Memory B cell (primary cell): ENCODE measurements around the gene KATNAL2.

ENCODE experiments used
- ATAC-seq: fragments of 150-1000 bp; cut with Tn5 transposase; 2 replicates; pipeline ENCODE4 v1.10.0; 2021; ENCODE audit warnings: low read depth, mild to moderate bottlenecking, moderate library complexity
- DNase-seq, 2 donors: peaks; one replicate each; pipeline ENCODE4 v3.0.0; 2022; ENCODE audit warnings: low spot score in 2 of 2
- H3K27ac Mint-ChIP-seq: one replicate; pipeline ENCODE4 v1.8.0; 2022; ENCODE audit warnings: mild to moderate bottlenecking, moderate library complexity, mixed read lengths
- H3K27me3 Mint-ChIP-seq: one replicate; pipeline ENCODE4 v1.8.0; 2022; ENCODE audit warnings: mixed read lengths
- H3K36me3 Mint-ChIP-seq: one replicate; pipeline ENCODE4 v1.8.0; 2022; ENCODE audit warnings: mild to moderate bottlenecking, mixed read lengths
- H3K4me1 Mint-ChIP-seq: one replicate; pipeline ENCODE4 v1.8.0; 2022; ENCODE audit warnings: mixed read lengths
- H3K4me3 Mint-ChIP-seq: one replicate; pipeline ENCODE4 v1.8.0; 2022; ENCODE audit warnings: mild to moderate bottlenecking, moderate library complexity, mixed read lengths
- H3K9me3 Mint-ChIP-seq: one replicate; pipeline ENCODE4 v1.8.0; 2022; ENCODE audit warnings: mixed read lengths

The KATNAL2 gene, protein sequence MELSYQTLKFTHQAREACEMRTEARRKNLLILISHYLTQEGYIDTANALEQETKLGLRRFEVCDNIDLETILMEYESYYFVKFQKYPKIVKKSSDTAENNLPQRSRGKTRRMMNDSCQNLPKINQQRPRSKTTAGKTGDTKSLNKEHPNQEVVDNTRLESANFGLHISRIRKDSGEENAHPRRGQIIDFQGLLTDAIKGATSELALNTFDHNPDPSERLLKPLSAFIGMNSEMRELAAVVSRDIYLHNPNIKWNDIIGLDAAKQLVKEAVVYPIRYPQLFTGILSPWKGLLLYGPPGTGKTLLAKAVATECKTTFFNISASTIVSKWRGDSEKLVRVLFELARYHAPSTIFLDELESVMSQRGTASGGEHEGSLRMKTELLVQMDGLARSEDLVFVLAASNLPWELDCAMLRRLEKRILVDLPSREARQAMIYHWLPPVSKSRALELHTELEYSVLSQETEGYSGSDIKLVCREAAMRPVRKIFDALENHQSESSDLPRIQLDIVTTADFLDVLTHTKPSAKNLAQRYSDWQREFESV

DNA sequence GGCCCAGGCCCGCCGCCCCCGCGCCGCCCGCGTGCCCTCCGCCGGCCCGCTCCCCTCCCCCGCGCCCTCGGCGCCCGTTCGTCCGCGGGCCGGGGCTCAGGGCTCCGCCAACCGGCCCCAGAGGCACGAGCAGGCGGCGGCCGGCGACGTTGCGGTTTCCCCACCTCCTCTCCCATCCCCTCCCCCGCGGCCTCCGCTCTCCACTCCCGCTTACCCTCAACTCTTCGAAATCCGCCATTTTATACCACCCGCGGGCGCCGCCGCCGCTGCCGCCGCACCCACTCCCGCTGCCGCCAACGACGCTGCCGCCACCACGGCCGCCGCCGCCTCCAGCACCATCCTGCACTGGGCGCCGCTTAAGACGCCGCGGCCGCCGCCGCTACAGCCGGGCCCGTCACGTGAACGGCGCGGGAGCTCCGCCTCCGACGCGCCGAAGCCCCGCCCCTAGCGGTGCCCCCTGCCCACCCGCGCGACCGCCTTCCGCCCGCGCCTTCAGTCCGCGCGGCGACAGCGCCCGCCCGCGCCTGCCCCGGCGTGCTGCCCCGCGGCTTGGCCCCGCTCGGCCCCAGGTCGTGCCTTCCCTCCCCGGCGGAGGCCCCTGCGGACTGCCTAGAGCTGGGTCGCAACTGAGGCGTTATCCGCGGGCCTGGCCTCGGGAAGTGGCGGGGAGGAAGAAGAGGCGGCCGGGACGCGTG is at the start of gene KATNAL2, which contains the start of gene PIAS2:
Gene KATNAL2, plus strand, starts transcription at position 495 of the 695 bp plus-strand sequence. CDS start 29,271 bp downstream, outside the sequence.
Gene PIAS2, minus strand, starts transcription at position 400 of the 695 bp plus-strand sequence. Its CDS starts 162 bp downstream, at position 238.
- H3K27ac Mint-ChIP-seq: peak within 1 kb of the TSS; percentile 83
- DNase-seq: peak; percentile 60 to 80
- H3K36me3 Mint-ChIP-seq: no peaks in the 10 kb centered on the region
- peak; percentile 84 for ATAC-seq
- peak within 1 kb of the TSS; percentile 90 for H3K4me3 Mint-ChIP-seq
- no peaks in the 10 kb centered on the region for H3K27me3 Mint-ChIP-seq
- H3K4me1 Mint-ChIP-seq: peaks cover 27% of the 10 kb centered on the region
- H3K9me3 Mint-ChIP-seq: no peaks in the 10 kb centered on the region

DNA sequence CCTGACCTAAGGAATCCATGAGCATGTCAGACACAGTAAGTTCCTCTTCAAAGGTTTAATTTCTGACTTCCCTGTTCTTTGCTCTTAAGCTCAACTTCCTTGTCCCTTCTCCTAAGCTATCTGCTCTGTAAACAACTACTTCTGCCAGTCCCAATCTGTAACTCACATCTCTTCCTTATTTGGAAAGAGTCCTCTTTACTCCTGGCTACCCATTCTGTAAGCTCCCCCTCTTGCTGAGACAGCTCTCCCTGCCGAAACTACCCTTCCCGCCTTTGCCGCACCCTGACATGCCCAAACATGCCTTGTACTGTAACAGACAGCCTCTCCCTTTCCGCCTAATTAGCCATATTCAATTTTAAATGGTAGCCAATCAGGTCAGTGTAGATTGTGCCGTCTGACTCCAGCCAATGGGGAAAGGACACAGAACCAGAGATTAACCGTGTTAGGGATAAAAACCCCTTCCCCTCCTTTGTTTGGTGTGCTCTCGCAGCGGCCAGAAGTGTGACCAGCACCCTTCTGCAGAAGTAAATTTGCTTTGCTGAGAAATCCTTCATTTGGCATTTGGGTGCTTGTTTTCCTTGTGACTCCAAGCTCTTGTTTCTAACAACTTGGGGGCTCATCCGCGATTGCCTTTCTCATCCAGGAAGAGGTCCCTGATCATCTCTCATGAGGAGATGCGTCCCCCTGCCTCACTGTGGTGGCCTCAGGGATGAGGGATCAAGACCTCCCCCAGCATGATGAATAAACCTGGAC is 49.1 kb upstream of the KATNAL2 start:
- DNase-seq (no peak), ATAC-seq (no peak)
- Mint-ChIP-seq H3K9me3 (peaks cover 18% of the 10 kb centered on the region), H3K4me3 (no peak overlapping the region), H3K27me3 (no peaks in the 10 kb centered on the region), H3K4me1 (peaks cover 12% of the 10 kb centered on the region), H3K36me3 (peaks cover 38% of the 10 kb centered on the region), H3K27ac (no peak overlapping the region)

DNA sequence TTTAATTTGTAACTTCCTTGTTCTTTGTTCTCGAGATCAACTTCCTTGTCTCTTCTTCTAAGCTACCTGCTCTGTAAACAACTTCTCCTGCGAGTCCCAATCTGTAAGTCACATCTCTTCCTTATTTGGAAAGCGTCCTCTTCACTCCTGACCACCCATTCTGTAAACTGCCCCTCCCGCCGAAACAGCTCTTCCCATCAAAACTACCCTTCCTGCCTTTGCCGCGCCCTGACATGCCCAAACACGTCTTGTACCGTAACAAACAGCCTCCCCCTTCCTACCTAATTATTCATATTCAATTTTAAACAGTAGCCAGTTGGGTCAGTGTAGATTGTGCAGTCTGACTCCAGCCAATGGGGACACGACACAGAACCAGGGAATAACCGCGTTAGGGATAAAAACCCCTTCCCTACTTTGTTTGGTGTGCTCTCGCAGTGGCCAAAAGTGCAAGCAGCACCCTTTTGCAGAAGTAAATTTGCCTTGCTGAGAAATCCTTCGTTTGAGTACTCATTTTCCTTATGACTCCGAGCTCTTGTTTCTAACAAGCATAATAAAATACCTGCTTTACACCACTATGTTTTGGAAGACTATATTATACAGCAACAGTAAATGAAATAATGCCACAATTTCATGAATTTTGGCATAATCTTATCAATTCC is 39.9 kb upstream of the KATNAL2 start:
- Mint-ChIP-seq H3K4me1 (peaks cover 16% of the 10 kb centered on the region), H3K27ac (peak overlapping the region; percentile 52), H3K4me3 (peak overlapping the region; percentile 4), H3K27me3 (no peaks in the 10 kb centered on the region), H3K36me3 (peaks cover 36% of the 10 kb centered on the region), H3K9me3 (peaks cover 8% of the 10 kb centered on the region)
- no peak for ATAC-seq
- DNase-seq: no peak

DNA sequence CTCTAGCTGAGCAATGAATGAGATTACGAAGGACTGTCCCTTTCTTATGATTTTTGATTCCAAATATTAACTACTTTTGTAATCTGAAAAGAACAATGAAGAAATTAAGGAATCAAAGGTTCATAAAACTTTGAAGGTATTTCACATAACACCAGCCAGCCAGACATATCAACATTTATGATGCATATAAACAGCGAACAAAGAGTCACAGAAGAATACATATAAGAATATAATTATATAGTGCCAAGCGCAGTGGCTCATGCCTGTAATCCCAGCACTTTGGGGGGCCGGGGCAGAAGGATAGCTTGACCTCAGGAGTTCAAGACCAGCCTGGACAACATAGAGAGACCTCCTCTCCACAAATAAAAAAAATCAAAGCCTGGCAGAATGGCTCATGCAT is 34.2 kb upstream of the KATNAL2 start:
- H3K4me1 Mint-ChIP-seq: peaks cover 5% of the 10 kb centered on the region
- H3K27me3 Mint-ChIP-seq: no peaks in the 10 kb centered on the region
- peaks cover 23% of the 10 kb centered on the region for H3K36me3 Mint-ChIP-seq
- no peak for ATAC-seq
- H3K4me3 Mint-ChIP-seq: no peak overlapping the region
- DNase-seq: no peak
- H3K27ac Mint-ChIP-seq: no peak overlapping the region
- peaks cover 5% of the 10 kb centered on the region for H3K9me3 Mint-ChIP-seq

DNA sequence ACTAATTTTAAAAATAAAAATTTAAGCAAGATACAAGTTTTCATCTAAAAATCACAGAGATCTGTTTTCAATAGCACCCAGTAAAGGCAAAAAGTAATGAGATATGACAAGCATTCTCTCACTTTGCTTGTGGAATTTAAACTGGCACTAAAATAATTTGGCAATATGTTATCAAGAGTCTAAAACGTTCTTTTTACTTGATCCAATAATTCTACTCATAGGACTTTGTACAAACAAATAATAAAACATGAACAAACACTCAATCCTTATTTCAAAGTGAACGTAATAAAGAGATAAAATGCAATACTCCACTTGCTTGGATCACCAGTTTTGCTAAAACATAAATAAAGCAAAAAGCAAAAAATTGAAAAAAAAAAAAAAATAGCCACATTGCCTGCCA is 30.5 kb upstream of the KATNAL2 start:
- no peak overlapping the region for H3K4me3 Mint-ChIP-seq
- H3K36me3 Mint-ChIP-seq: peaks cover 32% of the 10 kb centered on the region
- H3K4me1 Mint-ChIP-seq: peaks cover 8% of the 10 kb centered on the region
- ATAC-seq (no peak), DNase-seq (no peak)
- peaks cover 9% of the 10 kb centered on the region for H3K9me3 Mint-ChIP-seq
- no peaks in the 10 kb centered on the region for H3K27me3 Mint-ChIP-seq
- H3K27ac Mint-ChIP-seq: no peak overlapping the region

DNA sequence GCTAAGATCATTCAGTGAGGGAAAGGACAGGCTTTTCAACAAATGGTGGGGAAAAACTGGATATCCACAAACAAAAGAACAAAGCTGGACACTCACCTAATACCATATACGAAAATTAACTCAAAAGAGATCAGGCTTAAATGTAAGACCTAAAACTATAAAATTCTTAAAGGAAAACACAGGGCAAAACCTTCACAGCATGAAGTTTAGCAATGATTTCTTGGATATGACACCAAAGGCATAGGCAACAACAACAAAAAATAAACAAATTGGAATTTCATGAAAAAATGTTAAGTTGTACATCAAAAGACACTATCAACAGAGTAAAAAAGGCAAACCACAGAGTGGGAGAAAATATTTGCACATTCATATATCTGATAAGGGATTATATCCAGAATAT is 28.4 kb upstream of the KATNAL2 start:
- H3K27ac Mint-ChIP-seq: no peak overlapping the region
- peaks cover 16% of the 10 kb centered on the region for H3K4me1 Mint-ChIP-seq
- no peak for ATAC-seq
- DNase-seq: no peak
- peaks cover 9% of the 10 kb centered on the region for H3K9me3 Mint-ChIP-seq
- no peaks in the 10 kb centered on the region for H3K27me3 Mint-ChIP-seq
- H3K36me3 Mint-ChIP-seq: peaks cover 34% of the 10 kb centered on the region
- H3K4me3 Mint-ChIP-seq: no peak overlapping the region

DNA sequence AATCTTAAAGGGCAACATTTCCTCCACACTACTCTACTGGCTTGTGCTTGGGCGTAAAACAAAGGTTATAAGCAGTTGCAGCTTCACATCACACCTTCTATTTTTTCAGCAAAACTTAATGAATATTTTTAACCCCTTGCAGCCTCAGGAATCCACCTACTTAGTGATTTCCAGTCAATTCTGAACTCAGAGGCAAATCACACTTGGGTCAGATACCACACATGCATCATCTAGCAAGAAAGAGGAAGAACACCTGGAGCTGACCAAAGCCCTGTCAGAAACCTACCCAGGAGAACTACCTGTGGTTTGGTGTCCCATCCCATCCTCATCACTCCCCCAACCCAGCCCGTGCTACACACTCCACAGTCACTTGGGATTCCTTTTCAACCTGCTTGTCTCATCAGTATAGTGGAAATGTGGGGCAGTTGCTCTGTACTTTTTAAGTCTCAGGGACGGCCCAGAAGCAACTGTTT is 25.6 kb upstream of the KATNAL2 start:
- Mint-ChIP-seq H3K9me3 (peaks cover 9% of the 10 kb centered on the region), H3K4me1 (peaks cover 18% of the 10 kb centered on the region), H3K36me3 (peaks cover 29% of the 10 kb centered on the region), H3K27ac (no peak overlapping the region), H3K4me3 (no peak overlapping the region), H3K27me3 (no peaks in the 10 kb centered on the region)
- DNase-seq (no peak), ATAC-seq (peak; percentile 74)

DNA sequence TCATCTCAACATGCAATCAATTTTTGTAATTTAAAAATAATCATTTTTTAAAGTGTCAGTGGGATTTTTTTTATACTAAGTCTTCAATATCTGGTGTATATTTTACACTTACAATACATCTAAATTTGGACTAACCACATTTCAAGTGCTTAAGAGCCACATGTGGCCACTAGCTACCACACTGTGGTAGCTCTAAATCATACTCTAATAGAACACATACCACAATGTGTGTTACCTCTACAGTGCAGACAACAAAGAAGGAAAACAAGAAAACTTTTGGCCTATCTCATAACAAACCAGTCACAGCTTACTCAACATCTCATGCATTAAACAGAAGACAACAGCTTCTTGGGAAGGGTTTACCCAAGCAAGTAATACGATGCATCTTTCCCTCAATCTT is 24.6 kb upstream of the KATNAL2 start:
- Mint-ChIP-seq H3K4me3 (no peak overlapping the region), H3K9me3 (peaks cover 7% of the 10 kb centered on the region), H3K4me1 (peaks cover 22% of the 10 kb centered on the region), H3K36me3 (peaks cover 25% of the 10 kb centered on the region), H3K27ac (no peak overlapping the region), H3K27me3 (no peaks in the 10 kb centered on the region)
- DNase-seq (no peak), ATAC-seq (no peak)

DNA sequence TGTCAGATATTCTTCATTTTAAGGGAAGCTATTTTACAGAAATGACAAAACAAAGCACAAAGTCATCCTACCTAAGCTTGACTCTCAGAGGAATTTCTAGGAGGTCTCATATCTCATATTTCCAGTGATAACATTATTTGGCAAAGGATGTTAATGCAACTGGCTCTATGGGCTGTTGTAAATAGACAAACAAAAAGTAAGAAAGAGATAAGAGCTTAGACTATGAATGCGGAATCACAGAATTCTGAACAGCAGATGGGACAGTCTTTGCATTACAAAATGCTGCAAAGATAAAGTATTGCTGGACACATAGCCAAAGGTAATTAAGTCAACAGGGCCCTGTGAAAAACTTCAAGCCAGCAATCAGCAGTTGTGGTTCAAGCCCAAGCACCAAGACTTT is 24.0 kb upstream of the KATNAL2 start:
- DNase-seq: no peak
- Mint-ChIP-seq H3K27me3 (no peaks in the 10 kb centered on the region), H3K4me1 (peaks cover 22% of the 10 kb centered on the region), H3K9me3 (peaks cover 7% of the 10 kb centered on the region), H3K4me3 (no peak overlapping the region), H3K27ac (no peak overlapping the region), H3K36me3 (peaks cover 23% of the 10 kb centered on the region)
- no peak for ATAC-seq

DNA sequence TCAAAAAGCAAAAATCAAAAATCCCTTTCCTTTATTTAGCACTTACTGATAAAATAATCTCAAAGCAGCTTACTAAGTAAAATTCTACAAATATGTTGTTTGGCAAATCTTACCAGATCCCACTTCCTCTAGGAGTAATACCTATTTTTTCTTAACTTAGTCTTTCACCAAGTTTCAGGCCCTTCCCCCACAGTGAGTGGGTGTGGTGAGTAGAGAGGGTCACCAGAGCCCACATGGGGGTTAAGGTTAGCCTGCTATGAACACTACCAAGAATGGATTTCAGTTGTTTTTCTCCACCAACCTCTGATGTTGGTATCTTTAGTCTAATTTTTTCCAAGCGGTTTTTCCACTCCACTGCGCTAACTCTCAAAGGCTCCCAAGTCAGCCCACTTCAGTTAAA is 23.3 kb upstream of the KATNAL2 start:
- DNase-seq: no peak
- no peak for ATAC-seq
- peaks cover 3% of the 10 kb centered on the region for H3K9me3 Mint-ChIP-seq
- peaks cover 16% of the 10 kb centered on the region for H3K36me3 Mint-ChIP-seq
- H3K27me3 Mint-ChIP-seq: no peaks in the 10 kb centered on the region
- peaks cover 22% of the 10 kb centered on the region for H3K4me1 Mint-ChIP-seq
- no peak overlapping the region for H3K4me3 Mint-ChIP-seq
- H3K27ac Mint-ChIP-seq: no peak overlapping the region

DNA sequence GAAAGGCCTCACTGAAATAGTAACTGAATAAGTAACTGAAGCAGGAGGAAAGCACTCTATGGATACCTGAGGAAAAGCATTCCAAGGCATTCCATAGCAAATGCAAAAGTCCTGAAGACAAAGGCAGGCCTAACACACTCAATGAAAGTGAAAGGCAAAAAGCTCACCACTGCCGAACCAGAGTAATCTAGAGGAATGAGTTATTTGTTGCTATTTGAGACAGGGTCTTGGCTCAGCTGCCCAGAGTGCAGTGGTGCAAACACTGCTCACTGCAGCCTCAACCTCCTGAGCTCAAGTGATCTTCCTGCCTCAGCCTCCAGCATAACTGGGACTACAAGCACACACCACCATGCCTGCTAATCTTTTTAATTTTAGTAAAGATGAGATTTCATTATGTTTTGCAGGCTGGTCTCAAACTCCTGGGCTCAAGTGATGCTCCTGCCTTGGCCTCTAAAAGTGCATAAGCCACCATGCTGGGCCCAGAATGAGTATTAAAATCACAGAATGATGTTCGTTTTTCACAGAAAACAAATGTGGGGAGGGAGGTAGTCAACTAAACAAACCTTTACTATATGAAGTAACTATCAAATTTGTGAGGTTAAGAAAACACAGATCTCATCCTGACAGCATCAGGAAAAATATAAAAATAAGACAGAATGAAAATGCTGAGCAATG is 18.0 kb upstream of the KATNAL2 start:
- Mint-ChIP-seq H3K4me1 (peaks cover 9% of the 10 kb centered on the region), H3K27ac (no peak overlapping the region), H3K27me3 (no peaks in the 10 kb centered on the region), H3K4me3 (no peak overlapping the region), H3K36me3 (peaks cover 5% of the 10 kb centered on the region), H3K9me3 (no peaks in the 10 kb centered on the region)
- ATAC-seq: no peak
- no peak for DNase-seq

DNA sequence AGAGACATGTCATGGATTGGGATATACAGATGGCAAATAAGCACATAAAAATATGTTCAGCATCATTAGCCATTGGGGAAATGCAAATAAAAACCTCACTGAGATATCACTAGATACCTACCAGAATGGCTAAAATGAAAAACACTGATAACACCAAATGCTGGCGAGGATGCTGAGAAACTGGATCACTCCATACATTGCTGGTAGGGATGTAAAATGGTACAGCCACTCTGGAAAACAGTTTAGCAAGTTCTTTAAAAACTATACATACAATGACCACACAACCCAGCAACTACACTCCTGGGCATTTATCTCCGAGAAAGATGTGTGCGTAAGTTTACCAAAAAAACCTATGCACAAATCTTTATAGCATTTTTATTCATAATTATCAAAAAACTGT is 14.0 kb upstream of the KATNAL2 start:
- ATAC-seq (no peak), DNase-seq (no peak)
- Mint-ChIP-seq H3K9me3 (peaks cover 6% of the 10 kb centered on the region), H3K4me3 (no peak overlapping the region), H3K27ac (no peak overlapping the region), H3K27me3 (no peaks in the 10 kb centered on the region), H3K4me1 (peaks cover 8% of the 10 kb centered on the region), H3K36me3 (peaks cover 14% of the 10 kb centered on the region)

DNA sequence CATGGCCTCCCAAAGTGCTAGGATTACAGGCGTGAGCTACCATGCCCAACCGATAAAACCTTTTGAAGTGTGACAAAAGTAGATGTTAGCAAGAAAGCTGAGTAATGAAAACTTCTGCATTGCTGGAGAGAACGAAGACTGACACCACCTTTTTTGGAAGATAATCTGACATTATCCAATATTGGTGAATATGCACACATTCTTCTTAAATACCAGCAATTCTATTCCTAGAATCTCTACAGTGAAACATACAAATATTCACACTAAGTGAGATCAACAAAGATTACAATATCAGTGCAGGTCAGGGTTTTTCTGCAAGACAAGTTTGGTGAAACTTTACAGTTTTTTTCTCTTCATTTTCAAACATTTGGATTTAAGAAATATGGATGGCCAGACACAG is 7.9 kb upstream of the KATNAL2 start:
- peaks cover 6% of the 10 kb centered on the region for H3K9me3 Mint-ChIP-seq
- no peak overlapping the region for H3K4me3 Mint-ChIP-seq
- H3K27me3 Mint-ChIP-seq: no peaks in the 10 kb centered on the region
- H3K36me3 Mint-ChIP-seq: peaks cover 9% of the 10 kb centered on the region
- no peak overlapping the region for H3K27ac Mint-ChIP-seq
- H3K4me1 Mint-ChIP-seq: peaks cover 12% of the 10 kb centered on the region
- DNase-seq (no peak), ATAC-seq (no peak)
